NCI-H524 (cell line): Measurements from ENCODE around the gene DPP7.
"Not testable (repeated sequence)": the region's sequence is repeated elsewhere in the genome, so short reads cannot be mapped to it uniquely, and the experiment has no call there.

Source experiments
- DNase-seq, 2 experiments: peaks; one replicate each; lab custom pipeline; 2025; lab: John Stamatoyannopoulos, UW

Gene DPP7

DNA sequence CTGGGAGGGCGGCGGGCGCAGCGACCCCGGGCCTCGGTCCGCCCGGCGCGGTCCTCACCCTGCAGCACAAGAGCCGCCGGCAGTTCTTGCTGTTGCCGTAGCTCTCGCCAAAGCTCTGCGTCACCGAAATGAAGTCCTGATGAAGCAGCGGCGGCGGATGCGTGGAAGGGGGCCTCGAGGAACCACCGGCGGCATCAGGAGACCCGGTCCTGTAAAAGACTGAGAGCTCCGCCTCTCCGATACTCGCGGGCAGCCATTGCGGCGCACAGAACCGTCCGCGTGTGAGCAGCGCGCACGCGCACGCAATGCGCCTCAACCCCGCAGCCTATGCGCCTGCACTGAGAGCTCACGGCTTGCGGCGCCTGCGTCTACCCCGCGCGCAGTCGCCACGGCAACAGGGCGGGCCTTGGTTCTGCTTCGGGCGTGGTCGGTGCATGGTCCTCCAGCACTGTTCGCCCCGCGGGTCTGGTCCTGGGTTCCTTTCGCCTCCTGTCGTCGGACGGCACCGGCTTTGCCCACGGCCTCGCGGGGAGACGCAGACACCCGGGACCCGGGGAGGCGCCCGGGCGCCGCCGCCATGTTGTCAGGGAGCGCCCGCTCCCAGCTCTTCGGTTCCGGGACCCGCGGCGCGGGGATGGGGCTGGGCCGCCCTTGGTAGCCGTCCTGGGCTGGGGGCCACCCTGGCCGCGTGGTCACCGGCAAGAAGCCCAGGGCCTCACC, 15.1 kb upstream of the DPP7 start:
- peak; percentile 76 to 93 for DNase-seq

DNA sequence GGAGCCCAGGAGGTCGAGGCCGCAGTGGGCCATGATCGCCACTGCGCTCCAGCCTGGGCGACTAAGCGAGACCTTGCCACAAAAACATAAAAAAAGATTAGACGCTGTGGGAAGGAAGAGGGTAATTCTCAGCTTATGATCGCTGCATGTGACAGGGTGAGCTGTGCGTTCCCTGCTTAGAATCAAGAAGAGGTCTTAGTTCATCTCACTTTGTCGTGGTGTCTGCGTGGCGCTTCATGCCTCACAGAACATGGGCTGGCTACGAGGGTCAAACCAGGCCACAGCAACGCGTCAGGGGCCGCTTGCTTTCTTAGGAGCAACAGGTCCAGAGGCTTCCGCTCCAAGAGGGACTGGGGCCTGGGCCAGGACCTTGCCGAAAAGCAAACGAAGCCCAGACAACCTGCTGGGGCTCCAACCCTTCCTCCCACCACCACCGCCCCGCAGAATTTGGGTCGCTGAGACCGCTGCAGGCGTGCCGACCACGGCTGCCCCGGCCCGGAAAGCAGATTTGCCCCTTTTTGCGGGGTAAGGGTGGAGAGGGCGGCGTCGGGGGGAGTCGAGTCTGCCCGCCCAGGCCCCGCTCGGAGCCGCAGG, 14.4 kb upstream of the DPP7 start:
- no peak for DNase-seq

DNA sequence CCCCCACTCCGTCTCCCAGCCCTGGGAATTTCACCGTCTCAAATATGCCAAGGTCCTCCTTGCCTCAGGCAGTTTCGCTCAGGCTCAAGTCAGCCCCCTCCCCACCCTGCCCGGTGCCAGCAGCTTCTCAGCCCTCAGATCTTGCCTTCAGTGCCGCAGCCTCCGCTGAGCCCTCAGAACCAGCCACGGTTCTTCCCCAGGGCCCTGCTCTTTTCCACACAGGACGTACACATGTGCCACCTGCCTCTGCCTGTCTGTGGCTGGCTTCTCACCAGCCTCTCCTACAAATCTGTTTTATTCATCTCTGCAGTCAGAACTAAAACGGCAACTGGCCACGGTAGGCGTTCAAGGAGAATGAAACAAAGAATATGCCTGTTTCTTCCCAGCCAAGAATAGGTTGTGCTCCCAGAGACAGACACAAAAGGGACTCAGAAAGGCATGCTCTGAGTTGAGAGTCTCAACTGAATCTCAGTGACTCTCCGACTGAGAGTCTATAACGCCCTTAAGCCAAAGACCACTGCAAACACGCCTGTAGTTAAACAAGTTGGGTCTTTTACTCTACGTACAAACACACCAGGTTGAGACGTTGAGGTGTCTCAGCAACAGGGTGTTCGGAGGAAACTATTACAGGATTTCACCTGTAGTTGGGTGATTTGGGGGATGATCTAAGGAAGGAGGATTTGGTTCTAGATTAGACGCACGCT, 13.8 kb upstream of the DPP7 start:
- DNase-seq, result no peak

DNA sequence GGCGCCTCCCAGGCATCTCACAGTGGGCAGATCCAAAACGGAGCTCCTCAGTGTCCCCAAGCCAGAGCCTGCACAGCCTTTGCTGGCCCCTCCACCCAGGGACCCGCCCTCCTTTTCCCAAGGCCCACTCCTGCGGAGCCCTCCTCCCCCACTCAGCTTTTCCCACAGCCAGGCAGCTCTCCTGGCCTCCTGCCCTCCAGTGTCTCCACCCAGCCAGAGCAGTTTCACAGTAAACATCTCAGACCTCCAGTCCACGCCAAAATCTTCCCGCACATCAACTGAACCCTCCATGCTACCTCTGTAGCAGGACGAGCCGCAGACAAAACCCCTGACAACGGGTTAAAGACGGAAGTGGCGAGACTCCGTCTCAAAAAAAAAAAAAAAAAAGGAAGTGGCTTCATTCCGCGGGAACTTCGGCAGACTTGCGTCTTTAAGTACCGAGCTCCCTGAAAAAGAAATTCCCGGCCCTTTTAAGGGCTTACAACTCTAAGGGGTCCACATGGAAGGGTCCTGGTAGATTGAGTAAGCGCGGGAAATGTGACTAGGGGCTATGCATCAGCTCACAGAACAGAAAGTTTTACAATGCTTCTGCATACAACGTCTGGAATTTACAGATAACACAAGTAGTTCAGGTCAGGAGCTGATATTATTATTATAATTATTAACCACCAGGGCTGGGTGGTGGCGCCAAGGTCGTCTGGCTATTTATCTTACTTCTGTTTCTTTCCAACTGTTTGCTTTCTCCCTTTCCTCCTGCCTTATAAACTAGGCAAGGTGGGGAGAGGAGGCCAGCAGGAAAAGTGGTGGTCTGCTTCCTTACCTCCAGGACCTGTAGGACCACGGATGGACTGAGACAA, 13.0 kb upstream of the DPP7 start:
- no peak for DNase-seq

DNA sequence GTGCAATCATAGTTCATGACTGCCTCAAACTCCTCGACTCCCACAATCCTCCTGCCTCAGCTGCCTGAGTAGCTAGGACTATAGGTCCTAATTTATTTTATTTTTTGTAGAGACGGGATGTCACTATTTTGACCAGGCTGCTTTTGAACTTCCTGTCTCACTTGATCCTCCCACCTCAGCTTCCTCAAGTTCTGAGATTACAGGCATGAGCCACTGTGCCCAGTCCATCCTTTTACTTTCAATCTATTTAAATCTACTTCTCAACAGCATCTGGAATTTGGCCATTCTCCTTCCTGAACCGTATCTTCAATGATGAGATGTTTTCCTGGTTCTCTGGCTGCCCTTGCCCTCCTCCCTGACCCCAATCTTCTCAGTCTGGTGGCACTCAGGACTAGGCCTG, 12.3 kb upstream of the DPP7 start:
- DNase-seq, result no peak

DNA sequence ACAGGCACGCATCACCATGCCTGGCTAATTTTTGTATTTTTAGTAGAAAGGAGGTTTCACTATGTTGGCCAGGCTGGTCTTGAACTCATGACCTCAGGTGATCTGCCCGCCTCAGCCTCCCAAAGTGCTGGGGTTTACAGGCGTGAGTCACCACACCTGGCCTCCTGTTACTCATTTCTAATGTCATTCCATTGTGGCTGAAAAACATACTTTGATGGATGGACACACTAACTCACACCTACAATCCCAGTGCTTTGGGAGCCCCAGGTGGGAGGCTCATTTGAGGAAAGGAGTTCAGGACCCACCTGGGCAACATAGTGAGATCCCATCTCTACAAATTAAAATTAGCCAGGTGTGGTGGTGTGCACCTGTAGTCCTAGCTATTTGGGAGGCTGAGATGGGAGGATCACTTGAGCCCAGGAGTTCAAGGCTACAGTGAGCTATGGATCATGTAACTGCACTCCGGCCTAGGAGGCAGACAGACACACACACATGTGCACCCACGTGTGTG, 9.5 kb upstream of the DPP7 start:
- not testable (repeated sequence) for DNase-seq

DNA sequence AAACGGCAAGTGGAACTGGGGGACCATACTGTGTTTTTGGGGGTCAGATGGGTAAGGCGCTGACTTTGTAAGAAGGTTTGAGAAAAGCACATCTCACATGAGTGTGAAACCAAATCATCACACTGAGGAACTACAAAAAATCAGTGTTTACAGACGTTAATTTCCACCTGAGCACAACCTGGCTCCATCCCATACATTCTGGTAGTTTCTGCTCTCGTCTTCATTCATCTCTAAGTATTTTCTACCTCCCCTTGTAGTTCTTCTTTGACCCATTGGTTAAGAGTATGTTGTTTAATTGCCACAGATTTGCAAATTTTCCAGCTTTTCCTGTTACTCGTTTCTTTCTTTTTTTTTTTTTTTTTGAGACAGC, 8.9 kb upstream of the DPP7 start:
- no peak for DNase-seq

DNA sequence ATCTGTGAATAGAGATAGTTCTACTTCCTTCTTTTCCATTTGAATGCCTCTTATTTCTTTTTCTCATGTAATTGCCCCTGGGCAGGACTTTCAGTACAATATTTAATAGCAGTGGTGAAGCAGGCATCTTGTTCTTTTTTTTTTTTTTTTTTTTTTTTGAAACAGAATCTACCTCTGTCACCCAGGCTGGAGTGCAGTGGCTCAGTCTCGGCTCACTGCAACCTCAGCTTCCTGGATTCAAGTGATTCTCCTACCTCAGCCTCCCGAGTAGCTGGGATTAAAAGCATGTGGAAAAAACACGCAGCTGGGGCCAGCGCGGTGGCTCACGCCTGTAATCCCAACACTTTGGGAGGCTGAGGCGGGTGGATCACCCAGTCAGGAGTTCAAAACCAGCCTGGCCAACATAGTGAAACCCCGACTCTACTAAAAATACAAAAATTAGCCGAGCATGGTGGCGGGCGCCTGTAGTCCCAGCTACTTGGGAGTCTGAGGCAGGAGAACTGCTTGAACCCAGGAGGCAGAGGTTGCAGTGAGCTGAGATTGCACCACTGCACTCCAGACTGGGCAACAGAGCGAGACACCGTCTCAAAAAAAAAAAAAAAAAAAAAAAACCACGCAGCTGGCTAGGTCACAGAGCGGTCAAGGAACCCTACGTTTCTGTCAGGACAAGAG, 8.4 kb upstream of the DPP7 start:
- not testable (repeated sequence) for DNase-seq

DNA sequence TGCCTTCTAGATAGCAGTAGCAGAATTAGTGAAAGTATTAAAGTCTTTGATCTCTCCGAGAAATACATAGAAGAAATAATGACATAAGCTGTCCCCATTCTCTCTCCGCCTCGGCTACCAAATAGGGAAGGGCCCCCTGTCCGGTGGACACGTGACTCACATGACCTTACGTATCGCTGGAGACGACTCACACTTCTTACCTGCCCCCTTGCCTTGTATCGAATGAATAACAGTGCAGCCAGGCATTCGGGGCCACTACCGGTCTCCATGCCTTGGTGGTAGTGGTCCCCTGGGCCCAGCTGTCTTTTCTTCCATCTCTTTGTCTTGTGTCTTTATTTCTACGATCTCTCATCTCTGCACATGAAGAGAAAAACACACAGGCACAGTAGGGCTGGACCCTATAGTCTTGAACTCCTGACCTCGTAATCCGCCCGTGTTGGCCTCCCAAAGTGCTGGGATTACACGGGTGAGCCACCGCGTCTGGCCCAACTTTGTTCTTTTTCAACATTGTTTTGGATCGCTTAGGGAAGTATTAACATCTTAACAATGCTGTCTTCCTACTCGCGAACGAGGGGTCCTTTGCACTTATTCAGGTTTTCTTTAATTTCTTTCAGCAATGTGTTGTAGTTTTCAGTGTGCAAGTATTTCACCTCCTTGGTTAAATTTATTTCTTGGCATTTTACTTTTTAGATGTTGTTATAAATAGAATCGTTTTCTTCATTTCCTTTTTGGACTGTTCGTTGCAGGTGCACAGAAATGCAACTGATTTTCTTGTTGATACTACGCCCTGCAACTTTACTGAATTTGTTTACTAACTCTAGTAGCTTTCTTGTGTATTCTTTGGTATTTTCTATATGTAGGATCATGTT, 7.6 kb upstream of the DPP7 start:
- DNase-seq, result not testable (repeated sequence)

DNA sequence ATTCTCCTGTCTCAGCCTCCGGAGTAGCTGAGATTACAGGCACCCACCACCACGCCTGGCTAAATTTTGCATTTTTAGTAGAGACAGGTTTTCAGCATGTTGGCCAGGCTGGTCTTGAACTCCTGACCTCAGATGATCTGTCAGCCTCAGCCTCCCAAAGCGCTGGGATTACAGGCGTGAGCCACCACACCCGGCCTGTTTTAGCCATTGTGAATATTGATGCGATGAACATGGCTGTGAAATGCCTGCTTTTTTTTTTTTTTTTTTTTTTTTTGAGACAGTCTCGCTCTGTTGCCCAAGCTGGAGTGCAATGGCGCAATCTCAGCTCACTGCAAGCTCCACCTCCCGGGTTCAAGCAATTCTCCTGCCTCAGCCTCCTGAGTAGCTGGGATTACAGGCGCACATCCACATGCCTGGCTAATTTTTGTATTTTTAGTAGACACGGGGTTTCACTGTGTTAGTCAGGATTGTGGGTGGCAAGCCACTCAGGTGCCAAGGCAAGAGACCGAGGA, 3.6 kb upstream of the DPP7 start:
- DNase-seq, result not testable (repeated sequence)

DNA sequence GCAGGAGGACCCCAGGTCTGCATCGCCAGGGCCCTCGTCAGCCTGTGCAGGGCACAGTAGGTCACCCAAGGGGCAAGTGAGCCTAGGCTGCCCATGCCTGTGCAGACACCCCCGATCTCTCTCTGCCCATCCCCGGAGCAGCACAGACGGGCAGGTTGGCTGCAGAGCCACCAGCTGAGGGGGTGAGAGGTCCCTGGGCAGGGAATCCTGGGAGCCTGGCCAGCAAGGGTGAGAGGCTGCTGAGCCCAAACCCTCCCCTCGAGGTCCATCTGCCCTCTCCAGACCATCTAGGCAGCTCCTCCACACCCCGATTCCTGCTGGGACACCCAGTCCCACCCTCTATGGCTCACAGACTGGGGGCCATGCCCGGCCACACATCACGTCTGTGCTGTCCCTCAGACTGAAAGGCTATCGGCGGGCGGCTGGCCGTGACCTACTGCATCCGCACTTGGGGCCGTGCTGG, 2.8 kb upstream of the DPP7 start:
- DNase-seq, result no peak

DNA sequence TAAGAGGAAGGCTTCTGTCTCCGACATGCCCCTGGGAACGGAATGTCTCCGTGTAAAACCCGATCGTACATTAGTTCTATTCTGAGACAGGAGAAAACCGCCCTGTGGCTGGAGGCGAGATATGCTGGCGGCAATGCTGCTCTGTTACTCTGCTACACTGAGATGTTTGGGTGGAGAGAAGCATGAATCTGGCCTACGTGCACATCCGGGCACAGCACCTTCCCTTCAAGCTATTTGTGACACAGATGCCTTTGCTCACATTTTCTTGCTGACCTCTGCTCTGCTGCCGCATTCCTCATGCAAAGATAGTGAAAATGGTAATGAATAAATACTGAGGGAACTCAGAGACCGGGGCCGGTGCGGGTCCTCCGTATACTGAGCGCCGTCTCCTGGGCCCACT, 2.2 kb upstream of the DPP7 start:
- no peak for DNase-seq

DNA sequence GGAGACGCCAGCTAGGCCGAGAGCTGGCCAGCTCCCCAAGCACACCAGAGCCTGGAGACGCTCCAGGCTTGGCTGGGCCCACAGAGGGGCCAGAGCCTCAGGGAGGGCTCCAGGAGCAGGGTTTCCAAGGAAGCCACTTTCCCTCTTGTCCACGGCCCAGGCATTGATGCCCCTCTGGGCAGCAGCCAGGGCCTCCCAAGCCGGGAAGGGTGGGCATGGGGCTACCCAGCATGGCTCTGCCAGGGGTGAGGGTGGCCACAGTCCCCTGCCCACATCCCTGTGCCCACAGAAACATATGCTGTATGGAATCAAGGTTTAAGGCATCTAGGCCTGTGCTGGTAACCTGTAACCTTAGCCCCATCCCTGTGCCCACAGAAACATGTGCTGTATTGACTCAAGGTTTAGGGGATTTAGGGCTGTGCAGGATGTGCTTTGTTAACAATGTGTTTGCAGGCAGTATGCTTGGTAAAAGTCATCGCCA, 1.5 kb upstream of the DPP7 start:
- no peak for DNase-seq

DNA sequence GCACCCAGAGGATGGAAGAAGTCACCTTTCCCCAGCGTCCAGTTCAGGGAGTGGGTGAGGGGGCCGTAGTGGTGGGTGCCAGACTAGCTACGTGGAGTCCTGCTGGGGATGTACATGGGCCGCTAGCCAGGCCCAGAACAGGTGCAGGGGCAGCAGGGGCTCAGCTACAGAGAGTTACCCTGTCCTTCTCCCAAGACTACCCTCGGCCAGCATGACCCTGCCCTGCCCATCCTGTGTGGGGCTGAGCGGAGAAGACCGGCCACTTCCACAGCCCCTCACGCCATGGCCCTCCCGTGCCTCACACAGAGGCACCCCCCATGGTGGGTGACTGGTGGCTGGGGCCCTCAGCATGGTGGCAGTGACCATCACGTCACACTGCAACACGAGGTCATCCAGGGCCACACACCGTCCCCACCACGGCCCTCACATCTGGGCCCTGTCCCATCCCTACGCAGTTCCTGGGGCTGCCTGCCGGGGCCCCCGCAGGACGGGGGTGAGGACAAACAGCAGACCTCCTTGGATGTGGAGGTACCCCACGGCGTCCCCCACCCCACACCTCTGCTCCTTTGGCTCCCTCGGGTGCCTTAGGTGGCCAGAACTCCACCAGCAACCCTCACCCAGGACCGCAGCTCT, 977 bp upstream of the DPP7 start:
- no peak for DNase-seq

DNA sequence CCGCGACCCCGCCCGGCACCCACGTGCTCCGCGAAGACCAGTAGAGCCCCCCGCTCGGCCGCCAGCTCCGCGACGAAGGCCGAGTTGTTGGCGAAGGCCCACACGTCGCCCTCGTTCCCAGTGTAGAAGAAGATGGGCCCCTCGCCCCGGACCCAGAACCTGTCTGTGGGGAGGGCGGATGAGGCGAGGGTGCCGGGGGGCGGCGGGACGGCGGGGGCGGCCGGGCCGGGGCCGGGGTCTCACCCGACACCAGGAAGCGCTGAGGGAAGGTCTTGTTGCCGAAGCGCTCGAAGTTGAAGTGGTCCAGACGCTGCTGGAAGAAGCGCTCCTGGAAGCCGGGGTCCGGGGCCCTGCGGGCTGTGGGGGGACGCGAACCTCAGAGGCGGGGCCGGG, 317 bp downstream of the DPP7 start:
- no peak for DNase-seq

DNA sequence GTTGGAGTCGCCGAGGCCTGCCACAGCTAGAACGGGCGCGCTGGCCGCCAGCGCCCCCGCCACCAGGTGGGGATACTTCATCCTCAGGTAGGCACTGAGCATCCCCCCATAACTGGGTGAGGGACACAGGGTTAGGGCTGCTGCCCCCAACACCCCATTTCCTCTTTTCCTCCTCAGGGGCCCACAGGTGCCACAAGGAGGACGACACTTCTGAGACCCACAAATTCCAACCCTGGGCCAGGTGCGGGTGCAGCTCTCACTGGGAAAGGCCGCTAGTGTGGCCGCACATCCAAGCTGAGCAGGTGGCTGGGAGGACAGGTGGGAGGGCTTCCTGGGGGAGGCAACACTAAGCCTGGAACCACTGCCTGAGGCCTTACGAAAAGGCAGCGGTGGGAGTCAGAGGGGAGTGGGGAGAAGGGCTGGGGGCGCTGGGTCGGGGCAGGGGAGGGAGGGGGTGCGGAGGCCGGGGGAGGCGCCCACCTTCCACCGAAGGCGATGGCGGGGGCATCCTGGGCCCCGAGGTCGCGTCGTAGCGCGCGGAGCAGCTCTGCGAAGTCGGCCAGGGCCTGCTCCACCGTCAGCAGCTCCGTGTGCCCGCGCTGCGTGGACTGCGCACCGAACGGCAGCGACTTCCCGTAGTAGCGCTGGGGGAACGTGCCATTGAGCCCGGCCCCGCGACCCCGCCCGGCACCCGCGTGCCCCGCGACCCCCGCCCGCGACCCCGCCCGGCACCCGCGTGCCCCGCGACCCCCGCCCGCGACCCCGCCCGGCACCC, 961 bp downstream of the DPP7 start:
- DNase-seq, result no peak

DNA sequence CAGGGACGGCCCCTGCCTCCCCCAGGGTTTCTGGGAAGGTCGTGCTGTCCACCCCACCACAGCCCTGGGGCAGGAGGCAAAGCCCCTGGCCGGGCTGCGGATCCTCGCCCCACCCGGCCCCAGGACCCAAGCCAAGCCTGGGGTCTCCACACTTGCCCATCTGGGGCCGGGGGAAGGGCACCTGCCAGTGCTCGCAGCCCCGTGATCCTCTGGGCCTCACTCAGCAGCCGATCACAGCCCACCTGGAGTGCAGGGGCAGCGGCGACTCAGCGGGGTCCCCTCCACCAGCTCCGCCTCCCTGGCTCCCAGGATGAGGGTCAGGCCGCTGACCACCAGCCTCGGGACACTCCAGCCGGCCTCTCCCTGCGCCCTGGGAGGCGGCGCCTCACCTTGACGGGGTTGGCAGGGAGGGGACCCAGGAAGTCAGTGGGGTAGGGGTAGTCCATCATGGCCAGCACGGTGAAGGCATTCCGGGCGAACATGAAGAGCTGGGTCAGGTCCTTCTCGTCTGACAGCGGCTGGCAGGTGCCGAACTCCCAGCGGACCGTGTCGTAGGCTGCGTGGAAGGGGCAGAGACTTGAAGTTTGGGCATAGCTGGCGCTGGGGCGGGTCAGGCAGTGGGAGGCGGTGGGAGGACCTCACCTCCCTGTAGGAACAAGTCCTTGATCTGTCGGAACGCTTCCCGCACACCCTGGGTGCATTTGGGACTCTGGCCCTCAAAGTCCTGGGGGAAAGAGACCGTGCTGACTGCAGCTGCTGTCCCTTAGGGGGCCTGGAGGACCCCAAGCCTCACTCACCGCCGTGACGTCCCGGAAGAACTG, 1.8 kb downstream of the DPP7 start:
- DNase-seq, result no peak
